Kidney (tissue), 14 donors: Measurements from ENCODE around the gene CLIP4. TPM values are rescaled to one million over a fixed set of nuclear protein-coding genes. Genes with fewer than 3 reads are reported as not detected.

Source experiments
- DNase-seq, 5 donors: peaks; one replicate each; pipeline ENCODE4 v3.0.0-alpha.2; 2013 to 2020
- FAIRE-seq: peaks from 2 replicates; lab custom pipeline; 2012; peaks lifted over from hg19 to GRCh38; lab: Jason Lieb, UNC
- H3K27ac ChIP-seq, 2 donors: one replicate each; pipeline ENCODE4 v1.7.0; 2013; ENCODE audit warnings: low read depth in 2 of 2, low read length in 2 of 2, inconsistent platforms in 1 of 2
- H3K27me3 ChIP-seq: one replicate; pipeline ENCODE4 v1.7.1; 2013; ENCODE audit warnings: low read length, inconsistent platforms; ENCODE audit not compliant: control insufficient read depth, insufficient read depth
- H3K36me3 ChIP-seq, 3 donors: one replicate each; pipeline versions ENCODE4 v1.7.0 to v1.7.1; 2013; ENCODE audit warnings: low read length in 3 of 3, control low read depth in 1 of 3, inconsistent platforms in 1 of 3; ENCODE audit not compliant: insufficient read depth in 3 of 3, control insufficient read depth in 2 of 3
- H3K4me1 ChIP-seq, 3 donors: one replicate each; pipeline versions ENCODE4 v1.7.0 to v1.7.1; 2013; ENCODE audit warnings: low read length in 3 of 3, inconsistent platforms in 1 of 3, low read depth in 1 of 3; ENCODE audit not compliant: control insufficient read depth in 2 of 3, insufficient read depth in 2 of 3
- H3K4me3 ChIP-seq, 3 donors: one replicate each; pipeline versions ENCODE4 v1.7.0 to v1.8.1; 2013; ENCODE audit warnings: low read length in 3 of 3, control low read depth in 1 of 3, inconsistent platforms in 1 of 3
- H3K9ac ChIP-seq, 3 donors: one replicate each; pipeline versions ENCODE4 v1.7.0 to v1.7.1; 2013; ENCODE audit warnings: low read length in 3 of 3, control low read depth in 1 of 3, inconsistent platforms in 1 of 3
- H3K9me3 ChIP-seq, 3 donors: one replicate each; pipeline versions ENCODE4 v1.7.0 to v1.7.1; 2013; ENCODE audit warnings: low read length in 3 of 3, control low read depth in 1 of 3, inconsistent platforms in 1 of 3; ENCODE audit not compliant: control insufficient read depth in 2 of 3, insufficient read depth in 1 of 3
- CTCF ChIP-seq: IDR thresholded peaks from 3 replicates; pipeline ENCODE4 v1.5.1; 2012; ENCODE audit warnings: mild to moderate bottlenecking, moderate library complexity, borderline replicate concordance; ENCODE audit not compliant: insufficient read depth; ENCODE audit errors: extremely low read depth
- intact Hi-C: fragments of 100-400 bp; cut with DNase I; formaldehyde crosslinking; loops from one replicate; pipeline ENCODE4 v1.11.1; 2022
- polyA plus RNA-seq: library from polyadenylated mRNA; stranded (reverse); fragments of 350-450 nt; fragmentation: Illumina TruSeq; extraction: RNeasy Lipid Tissue Mini Kit (QIAGEN cat#74804); gene quantifications from one replicate; pipeline ENCODE4 v1.2.3, GENCODE V29; 2014; ENCODE audit warnings: low read depth, low replicate concordance; ENCODE audit not compliant: insufficient read depth
- total RNA-seq: library from RNA; stranded (reverse); fragmentation: NEBNext Ultra II Directional; extraction: Animal tissue kit (Norgen Biotek cat#: 25700); gene quantifications from one replicate; pipeline ENCODE4 v1.2.1, GENCODE V29; 2021
- donor health status: control.
- donor health status: control.
- donor health status: control.
- donor health status: control.
- donor health status: control.
- donor health status: DM: yes; HTN: yes; CAD: no.
- donor health status: Normal renal cell carcinoma (clear cell type).

The CLIP4 gene
- total and polyA plus RNA-seq, 2 donors from 2014 or later, result 7.8 to 18.1 TPM

DNA sequence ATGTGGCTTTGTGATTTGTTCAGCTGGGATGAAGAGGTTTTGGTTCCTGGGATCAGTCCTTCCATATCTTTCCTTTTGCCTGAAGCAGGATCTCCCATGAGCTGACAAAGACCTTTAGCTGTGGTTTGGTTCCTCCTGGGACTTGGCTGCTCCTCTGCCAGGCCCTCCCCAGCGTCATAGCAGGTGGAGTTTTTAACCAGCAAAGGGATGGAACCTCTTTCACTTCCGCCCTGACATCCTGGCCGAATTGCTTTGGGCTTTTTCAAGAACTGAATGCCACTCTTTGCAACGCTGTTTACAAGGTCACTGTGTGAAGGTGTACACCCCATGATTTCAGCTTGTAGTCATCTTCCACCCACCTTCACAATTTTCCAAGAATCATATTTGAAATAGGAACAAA is 41.3 kb upstream of the CLIP4 start:
- DNase-seq (no peak), FAIRE-seq (no peak)
- peaks cover 0 to under 1% (median 0%) of the 10 kb centered on the region in 3 donors for H3K9me3 ChIP-seq
- no peaks in the 10 kb centered on the region for H3K27me3 ChIP-seq
- no peak for TF ChIP-seq CTCF
- no peak overlapping the region for H3K27ac ChIP-seq
- no peak overlapping the region for H3K4me3 ChIP-seq
- H3K36me3 ChIP-seq, result no peaks in the 10 kb centered on the region
- intact Hi-C loops, result no loop called here
- no peaks in the 10 kb centered on the region for H3K4me1 ChIP-seq
- H3K9ac ChIP-seq, result no peak overlapping the region

DNA sequence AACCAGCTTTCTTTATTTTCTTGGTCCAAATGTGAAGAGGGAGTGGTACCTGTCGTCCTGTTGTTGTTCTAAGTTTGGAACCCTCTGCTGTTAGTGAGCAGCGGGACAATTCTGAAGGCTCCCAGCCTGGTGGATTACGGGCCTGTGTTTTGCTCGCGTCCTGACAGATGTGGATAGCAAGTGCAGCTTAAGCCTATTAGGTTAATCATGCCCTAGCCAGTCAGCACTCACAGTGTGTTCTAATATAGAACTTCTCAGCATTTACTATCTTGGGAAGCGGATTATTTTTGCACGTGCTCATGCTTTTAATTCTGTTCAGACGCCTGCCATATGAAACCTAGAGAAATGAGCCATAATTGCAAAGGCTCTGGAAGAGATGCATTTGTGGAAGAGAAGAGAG is 40.8 kb upstream of the CLIP4 start, which contains the start of gene PCARE:
TSS of gene PCARE (minus strand) at position 113 of the 400 bp plus-strand sequence. CDS start 262 bp downstream, outside the sequence.
- Histone ChIP-seq H3K27ac (no peak within 1 kb of the TSS), H3K9me3 (peaks cover 0 to 5% (median 0%) of the 10 kb centered on the region in 3 donors), H3K27me3 (no peaks in the 10 kb centered on the region), H3K4me1 (no peaks in the 10 kb centered on the region), H3K4me3 (no peak within 1 kb of the TSS), H3K9ac (no peak within 1 kb of the TSS), H3K36me3 (no peaks in the 10 kb centered on the region)
- TF ChIP-seq CTCF, result no peak
- intact Hi-C loops, result no loop called here
- FAIRE-seq (no peak), DNase-seq (no peak)

DNA sequence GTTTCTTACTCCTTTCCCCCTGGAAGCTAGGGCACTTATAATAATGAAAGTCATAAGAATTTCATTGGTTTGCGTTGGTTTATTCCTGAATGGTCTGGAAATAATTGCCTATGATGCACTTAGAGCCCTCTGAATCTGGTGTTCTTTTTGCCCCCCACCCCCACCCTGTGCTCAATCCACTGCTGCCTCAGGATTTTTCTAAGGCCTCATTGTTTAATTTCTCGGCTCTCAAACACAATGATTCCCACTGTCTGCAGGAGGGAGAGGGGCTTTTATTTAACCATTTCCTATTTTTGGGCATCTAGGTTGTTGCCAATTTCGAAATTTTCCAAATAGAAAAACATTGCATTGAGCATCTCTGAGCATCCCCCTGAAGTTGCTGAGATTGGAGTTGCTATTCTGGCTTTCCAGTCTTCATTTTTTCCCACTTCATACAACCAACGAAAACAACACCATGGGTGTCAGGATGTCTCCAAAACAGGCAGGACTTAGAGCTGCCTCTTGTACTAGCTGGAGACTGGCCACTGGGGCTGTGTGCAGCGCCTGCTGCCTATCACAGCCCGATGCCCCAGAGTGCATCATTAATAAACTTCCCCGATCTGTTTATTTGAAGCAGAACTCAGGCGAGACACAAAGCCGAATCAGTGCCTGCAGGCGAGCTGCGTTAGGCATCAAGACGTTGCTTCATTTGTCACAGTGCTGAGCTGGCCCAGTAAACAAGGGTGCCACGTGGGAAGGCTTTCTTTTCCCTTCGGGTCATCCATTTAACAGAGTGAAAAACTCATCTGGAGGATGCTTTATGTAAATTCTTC is 39.1 kb upstream of the CLIP4 start:
- intact Hi-C loops, result no loop called here
- H3K27me3 ChIP-seq, result no peaks in the 10 kb centered on the region
- H3K27ac ChIP-seq, result no peak overlapping the region
- H3K36me3 ChIP-seq, result no peaks in the 10 kb centered on the region
- DNase-seq, result no peak
- H3K4me1 ChIP-seq, result no peaks in the 10 kb centered on the region
- no peak for TF ChIP-seq CTCF
- no peak overlapping the region for H3K9ac ChIP-seq
- FAIRE-seq, result no peak
- no peak overlapping the region for H3K4me3 ChIP-seq
- peaks cover 0 to 18% (median 0%) of the 10 kb centered on the region in 3 donors for H3K9me3 ChIP-seq
